H1 (cell line): Measurements from ENCODE around the gene CNOT6L. TPM values are rescaled to one million over a fixed set of nuclear protein-coding genes. Genes with fewer than 3 reads are reported as not detected.

ENCODE experiments used
- BRCA1 ChIP-seq: IDR thresholded peaks from 2 replicates; pipeline ENCODE4 v1.6.1; 2012; ENCODE audit warnings: low read depth, low read length, improper control_type of control experiment
- CBX8 ChIP-seq: fragments of 300-800, 300-1000 bp; sonication (generic); IDR thresholded peaks from 2 replicates; pipeline ENCODE4 v1.7.1; 2016; ENCODE audit warnings: low read depth, low read length, borderline replicate concordance
- CHD1 ChIP-seq: IDR thresholded peaks from 2 replicates; pipeline ENCODE4 v1.6.1; 2012; ENCODE audit warnings: low read depth, low read length, improper control_type of control experiment
- CHD7 ChIP-seq: fragments of 300-600 bp; sonication (generic); IDR thresholded peaks from 2 replicates; pipeline ENCODE4 v1.7.1; 2012; ENCODE audit warnings: low read length, moderate library complexity, mild to moderate bottlenecking, inconsistent platforms; ENCODE audit not compliant: insufficient replicate concordance
- EZH2 ChIP-seq: fragments of 200-600 bp; sonication (generic); IDR thresholded peaks from 2 replicates; pipeline ENCODE4 v1.7.1; 2012; ENCODE audit warnings: low read depth, mild to moderate bottlenecking, moderate library complexity, low read length, inconsistent platforms; ENCODE audit not compliant: severe bottlenecking
- GTF2F1 ChIP-seq: IDR thresholded peaks from 2 replicates; pipeline ENCODE4 v1.6.1; 2012; ENCODE audit warnings: low read depth, low read length, improper control_type of control experiment, borderline replicate concordance
- JUN ChIP-seq: IDR thresholded peaks from 2 replicates; pipeline ENCODE4 v1.6.1; 2011; ENCODE audit warnings: low read depth, mild to moderate bottlenecking, improper control_type of control experiment, low read length
- KDM5A ChIP-seq: fragments of 200-600 bp; IDR thresholded peaks from 2 replicates; pipeline ENCODE4 v1.7.1; 2012; ENCODE audit warnings: mild to moderate bottlenecking, low read length, inconsistent platforms, mixed read lengths
- SAP30 ChIP-seq: fragments of 300-600 bp; sonication (generic); IDR thresholded peaks from 2 replicates; pipeline ENCODE4 v1.7.1; 2012; ENCODE audit warnings: low read length, moderate library complexity, mild to moderate bottlenecking, inconsistent platforms; ENCODE audit not compliant: insufficient read depth, insufficient replicate concordance
- SP2 ChIP-seq: IDR thresholded peaks from 2 replicates; pipeline ENCODE4 v1.6.1; 2012; ENCODE audit warnings: mild to moderate bottlenecking, low read length, inconsistent platforms
- TAF1 ChIP-seq: IDR thresholded peaks from 2 replicates; pipeline ENCODE4 v1.6.1; 2011; ENCODE audit warnings: mild to moderate bottlenecking, low read depth, low read length
- TEAD4 ChIP-seq: IDR thresholded peaks from 2 replicates; pipeline ENCODE4 v1.6.1; 2012; ENCODE audit warnings: low read depth, low read length, inconsistent platforms, mixed read lengths
- YY1 ChIP-seq: IDR thresholded peaks from 2 replicates; pipeline ENCODE4 v1.6.1; 2011; ENCODE audit warnings: low read depth, mild to moderate bottlenecking, low read length
- polyA plus RNA-seq, 7 experiments: library from polyadenylated mRNA; depleted of rRNA in 3 of 7; stranded (reverse) in 5 of 7; unstranded in 2 of 7; fragments of >200 nt in 5 of 7; fragments of 200-250 nt in 2 of 7; gene quantifications; 1 replicate in 5 of 7; 2 replicates in 1 of 7; 4 replicates in 1 of 7; pipeline versions ENCODE4 v1.2.1 to v1.2.3, GENCODE V29; 2011 to 2013; ENCODE audit warnings: missing spikeins in 2 of 7, mixed read lengths in 2 of 7
- total RNA-seq: library from RNA; stranded (reverse); fragmentation: NEBNext Ultra II Directional; extraction: Animal tissue kit (Norgen Biotek cat#: 25700); gene quantifications from 2 replicates; pipeline ENCODE4 v1.2.1, GENCODE V29; 2021

CNOT6L gene
- total and polyA plus RNA-seq, 2 of the 8 experiments (the other 6 are each of a cell fraction or from before 2014, with no cell fraction given), result 2.0 to 22.4 TPM

- TF ChIP-seq CHD7 (no peak), TAF1 (no peak), SP2 (no peak), TEAD4 (no peak), BRCA1 (no peak), GTF2F1 (no peak), JUN (no peak), KDM5A (no peak), SAP30 (no peak), YY1 (no peak), CHD1 (no peak), EZH2 (no peak), CBX8 (no peak)
Measured at GRCh38 chr4:77773101-77773500, 46.1 kb downstream of the CNOT6L start (continued).
